Gastrocnemius medialis (tissue), 4 donors: Measurements from ENCODE around the gene ASPHD1. TPM values are rescaled to one million over a fixed set of nuclear protein-coding genes. Genes with fewer than 3 reads are reported as not detected.

Experiments used
- ATAC-seq, 2 donors: fragments of 150-250 bp; one replicate each; pipeline ENCODE4 v1.9.1; 2016
- DNase-seq, 2 donors: peaks; one replicate each; pipeline ENCODE4 v3.0.0-alpha.2; 2019
- H3K27ac ChIP-seq, 4 donors: fragments of 200-600 bp; sonication (generic); 1 replicate in 1 of 4; 2 replicates in 3 of 4; pipeline ENCODE4 v1.5.1; 2016 to 2018; ENCODE audit warnings: mild to moderate bottlenecking in 2 of 4, moderate library complexity in 1 of 4
- H3K27me3 ChIP-seq, 3 donors: fragments of 200-600 bp; sonication (generic) in 2 of 3; 1 replicate in 1 of 3; 2 replicates in 2 of 3; pipeline versions ENCODE4 v1.5.1 to v1.6.0; 2016 to 2019; ENCODE audit warnings: mild to moderate bottlenecking in 1 of 3, moderate library complexity in 1 of 3
- H3K36me3 ChIP-seq, 2 donors: fragments of 200-600 bp; sonication (generic) in 1 of 2; one replicate each; pipeline ENCODE4 v1.5.1; 2017 to 2018
- H3K4me1 ChIP-seq, 2 donors: fragments of 200-600 bp; sonication (generic) in 1 of 2; one replicate each; pipeline ENCODE4 v1.5.1; 2016 to 2017; ENCODE audit warnings: mild to moderate bottlenecking in 2 of 2
- H3K4me3 ChIP-seq, 4 donors: fragments of 200-600 bp; sonication (generic) in 3 of 4; 1 replicate in 1 of 4; 2 replicates in 3 of 4; pipeline ENCODE4 v1.5.1; 2016 to 2019; ENCODE audit warnings: mild to moderate bottlenecking in 2 of 4
- H3K9me3 ChIP-seq, 3 donors: fragments of 200-600 bp; sonication (generic) in 2 of 3; 1 replicate in 1 of 3; 2 replicates in 2 of 3; pipeline ENCODE4 v1.5.1; 2016 to 2019
- POLR2A ChIP-seq, 2 donors: fragments of 450-650 bp; IDR thresholded peaks; one replicate each; pipeline ENCODE4 v1.6.1; 2017; ENCODE audit warnings: antibody characterized with exemption in 2 of 2, mild to moderate bottlenecking in 2 of 2, moderate library complexity in 2 of 2
- in situ Hi-C, 4 donors: fragments of 200-750 bp; cut with MboI; loops; one replicate each; pipeline versions ENCODE4 v1.15.0 to v1.8.0; 2017; ENCODE audit warnings: low sequenced_read_pairs in 4 of 4
- intact Hi-C: fragments of 100-400 bp; cut with DNase I; formaldehyde crosslinking; loops from one replicate; pipeline ENCODE4 v1.15.1; 2023; ENCODE audit warnings: low total_unique reads
- total RNA-seq, 4 donors: library from RNA; depleted of rRNA; stranded (reverse); fragments of >200 nt; gene quantifications; one replicate each; pipeline versions ENCODE4 v1.1.0 to v1.2.3, GENCODE V29; 2016
- TF ChIP-seq, protein P1 (sequence below), 5 experiments: fragments of 450-650 bp in 3 of 5; fragments of 200-600 bp in 2 of 5; sonication (generic) in 2 of 5; IDR thresholded peaks in 4 of 5; conservative IDR thresholded peaks in 1 of 5; 1 replicate in 4 of 5; 2 replicates in 1 of 5; pipeline ENCODE4 v1.5.1; 2016 to 2019; ENCODE audit warnings: antibody characterized with exemption in 5 of 5, mild to moderate bottlenecking in 3 of 5, moderate library complexity in 3 of 5

The ASPHD1 gene, protein sequence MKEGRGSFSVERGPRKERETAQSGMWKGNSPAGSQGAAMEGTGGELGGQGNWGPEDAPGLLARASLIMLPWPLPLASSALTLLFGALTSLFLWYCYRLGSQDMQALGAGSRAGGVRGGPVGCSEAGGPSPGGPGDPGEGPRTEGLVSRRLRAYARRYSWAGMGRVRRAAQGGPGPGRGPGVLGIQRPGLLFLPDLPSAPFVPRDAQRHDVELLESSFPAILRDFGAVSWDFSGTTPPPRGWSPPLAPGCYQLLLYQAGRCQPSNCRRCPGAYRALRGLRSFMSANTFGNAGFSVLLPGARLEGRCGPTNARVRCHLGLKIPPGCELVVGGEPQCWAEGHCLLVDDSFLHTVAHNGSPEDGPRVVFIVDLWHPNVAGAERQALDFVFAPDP
- total RNA-seq = not detected

DNA sequence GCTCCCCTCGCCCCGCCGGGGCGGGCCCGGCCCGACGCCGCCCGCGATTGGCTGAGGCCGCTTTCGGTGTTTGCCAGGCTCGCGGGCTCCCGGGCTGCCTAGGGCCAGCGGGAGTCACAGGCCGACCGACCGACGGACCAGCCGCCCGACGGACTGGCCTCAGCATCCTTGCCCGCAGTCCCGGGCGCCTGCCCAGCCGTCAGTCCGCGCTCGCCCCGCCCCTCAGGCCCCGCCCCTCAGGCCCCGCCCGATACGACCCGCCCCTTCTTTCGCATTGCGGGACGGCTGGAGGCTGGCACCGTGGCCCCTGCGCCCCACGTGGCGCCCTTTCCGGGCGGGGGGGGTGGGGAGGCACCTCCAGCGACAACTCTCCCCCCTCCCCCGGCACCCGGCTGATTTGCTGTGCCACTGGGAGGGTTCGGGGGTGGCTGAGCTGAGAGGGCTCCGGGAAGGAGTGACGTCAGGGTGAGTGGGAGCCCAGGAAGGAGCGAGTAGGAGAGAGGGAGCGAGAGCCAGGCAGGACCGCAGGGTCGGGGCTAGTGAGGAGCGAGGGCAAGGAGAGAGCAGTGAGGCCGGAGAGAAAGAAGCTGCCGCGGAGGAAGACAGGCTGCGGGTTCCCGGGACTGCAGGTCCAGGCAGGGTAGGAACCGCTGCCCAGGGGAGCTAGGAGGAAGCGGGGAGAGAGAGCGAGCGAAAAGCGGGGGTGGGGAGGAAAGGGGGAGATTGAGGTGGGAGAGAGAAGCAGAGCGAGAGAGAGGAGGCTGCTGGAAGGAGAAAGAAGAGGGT, at the start of gene ASPHD1:
ASPHD1 (plus strand) TSS at position 387 of the 786 bp plus-strand sequence. CDS start 484 bp downstream, outside the sequence.
- H3K4me3 ChIP-seq = peak within 1 kb of the TSS; percentile 45 to 62 (median 58)
- peak in 1 of 2 donors; percentile 17 for DNase-seq
- no peaks in the 10 kb centered on the region for H3K9me3 ChIP-seq
- no peak within 1 kb of the TSS for H3K27ac ChIP-seq
- peaks cover 0 to 5% of the 10 kb centered on the region in 2 donors for H3K4me1 ChIP-seq
- peak; percentile 81 to 86 for ATAC-seq
- H3K27me3 ChIP-seq = peaks cover 35 to 42% (median 38%) of the 10 kb centered on the region in 3 donors
- intact Hi-C loops (loop anchor here (1.0 to 5.0 kb wide), 3 partner anchors 26 to 457 kb away; partner anchors contain the start of genes CD2BP2, CDIPT and KCTD13), in situ Hi-C loops (no loop called here)
- H3K36me3 ChIP-seq = no peaks in the 10 kb centered on the region
- TF ChIP-seq POLR2A (IDR thresholded peaks at IDR 0.05) = no peak
- TF ChIP-seq, protein P1, sequence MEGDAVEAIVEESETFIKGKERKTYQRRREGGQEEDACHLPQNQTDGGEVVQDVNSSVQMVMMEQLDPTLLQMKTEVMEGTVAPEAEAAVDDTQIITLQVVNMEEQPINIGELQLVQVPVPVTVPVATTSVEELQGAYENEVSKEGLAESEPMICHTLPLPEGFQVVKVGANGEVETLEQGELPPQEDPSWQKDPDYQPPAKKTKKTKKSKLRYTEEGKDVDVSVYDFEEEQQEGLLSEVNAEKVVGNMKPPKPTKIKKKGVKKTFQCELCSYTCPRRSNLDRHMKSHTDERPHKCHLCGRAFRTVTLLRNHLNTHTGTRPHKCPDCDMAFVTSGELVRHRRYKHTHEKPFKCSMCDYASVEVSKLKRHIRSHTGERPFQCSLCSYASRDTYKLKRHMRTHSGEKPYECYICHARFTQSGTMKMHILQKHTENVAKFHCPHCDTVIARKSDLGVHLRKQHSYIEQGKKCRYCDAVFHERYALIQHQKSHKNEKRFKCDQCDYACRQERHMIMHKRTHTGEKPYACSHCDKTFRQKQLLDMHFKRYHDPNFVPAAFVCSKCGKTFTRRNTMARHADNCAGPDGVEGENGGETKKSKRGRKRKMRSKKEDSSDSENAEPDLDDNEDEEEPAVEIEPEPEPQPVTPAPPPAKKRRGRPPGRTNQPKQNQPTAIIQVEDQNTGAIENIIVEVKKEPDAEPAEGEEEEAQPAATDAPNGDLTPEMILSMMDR (IDR thresholded peaks at IDR 0.05 in 4 of 5, conservative IDR thresholded peaks at IDR 0.05 in 1 of 5) = no peak

DNA sequence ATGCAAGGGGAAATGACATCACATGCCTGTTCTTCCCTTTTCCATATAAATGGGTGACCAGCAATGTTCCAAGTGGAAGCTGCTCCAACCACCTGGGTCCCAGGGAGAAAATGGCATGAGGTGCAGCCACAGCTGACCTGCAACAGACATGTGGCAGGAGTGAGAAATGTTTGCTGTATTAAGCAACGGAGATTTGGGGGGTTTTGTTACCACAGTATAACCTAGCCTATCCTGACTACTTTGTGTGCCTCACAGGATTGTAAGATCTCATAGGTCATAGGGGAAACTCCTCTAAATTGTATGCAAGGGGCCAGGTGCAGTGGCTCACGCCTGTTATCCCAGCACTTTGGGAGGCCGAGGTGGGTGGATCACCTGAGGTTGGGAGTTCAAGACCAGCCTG, 49.3 kb upstream of the ASPHD1 start:
- H3K36me3 ChIP-seq = peaks cover 0 to 20% of the 10 kb centered on the region in 2 donors
- TF ChIP-seq, protein P1 (IDR thresholded peaks at IDR 0.05 in 4 of 5, conservative IDR thresholded peaks at IDR 0.05 in 1 of 5) = no peak
- no peak for TF ChIP-seq POLR2A (IDR thresholded peaks at IDR 0.05)
- in situ Hi-C loops = no loop called here
- DNase-seq (no peak), ATAC-seq (no peak)
- intact Hi-C loops = no loop called here
- H3K27ac ChIP-seq = no peak overlapping the region
- H3K9me3 ChIP-seq = no peaks in the 10 kb centered on the region
- H3K4me3 ChIP-seq = no peak overlapping the region
- H3K27me3 ChIP-seq = no peaks in the 10 kb centered on the region
- no peaks in the 10 kb centered on the region for H3K4me1 ChIP-seq

DNA sequence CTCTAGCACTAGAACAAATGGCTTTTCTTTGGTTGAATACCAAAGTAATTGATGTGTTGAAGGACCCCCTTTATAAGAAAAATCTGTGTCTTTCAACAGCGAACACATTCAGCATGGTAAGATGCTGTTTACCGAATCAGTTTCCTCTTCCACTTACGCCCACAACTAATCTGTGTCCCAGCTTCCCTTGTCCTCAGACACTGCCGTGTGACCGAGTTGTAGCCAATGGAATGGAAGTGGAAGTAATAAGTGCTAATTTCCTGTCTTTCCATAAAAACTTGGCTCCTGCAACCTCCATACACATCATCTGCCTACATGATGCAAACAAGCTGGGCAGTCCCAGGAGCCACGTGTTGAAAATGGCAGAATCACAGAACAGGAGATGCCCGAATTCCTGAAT, 47.6 kb upstream of the ASPHD1 start:
- TF ChIP-seq, protein P1 (IDR thresholded peaks at IDR 0.05 in 4 of 5, conservative IDR thresholded peaks at IDR 0.05 in 1 of 5) = no peak
- TF ChIP-seq POLR2A (IDR thresholded peaks at IDR 0.05) = no peak
- no peak for DNase-seq
- Histone ChIP-seq H3K4me1 (no peaks in the 10 kb centered on the region), H3K27me3 (no peaks in the 10 kb centered on the region), H3K27ac (peak overlapping the region in 3 of 4 donors; percentile 20 to 49 (median 44)), H3K9me3 (no peaks in the 10 kb centered on the region), H3K36me3 (peaks cover 0 to 4% of the 10 kb centered on the region in 2 donors), H3K4me3 (no peak overlapping the region)
- in situ Hi-C loops = no loop called here
- peak in 1 of 2 donors; percentile 28 for ATAC-seq
- intact Hi-C loops = no loop called here

DNA sequence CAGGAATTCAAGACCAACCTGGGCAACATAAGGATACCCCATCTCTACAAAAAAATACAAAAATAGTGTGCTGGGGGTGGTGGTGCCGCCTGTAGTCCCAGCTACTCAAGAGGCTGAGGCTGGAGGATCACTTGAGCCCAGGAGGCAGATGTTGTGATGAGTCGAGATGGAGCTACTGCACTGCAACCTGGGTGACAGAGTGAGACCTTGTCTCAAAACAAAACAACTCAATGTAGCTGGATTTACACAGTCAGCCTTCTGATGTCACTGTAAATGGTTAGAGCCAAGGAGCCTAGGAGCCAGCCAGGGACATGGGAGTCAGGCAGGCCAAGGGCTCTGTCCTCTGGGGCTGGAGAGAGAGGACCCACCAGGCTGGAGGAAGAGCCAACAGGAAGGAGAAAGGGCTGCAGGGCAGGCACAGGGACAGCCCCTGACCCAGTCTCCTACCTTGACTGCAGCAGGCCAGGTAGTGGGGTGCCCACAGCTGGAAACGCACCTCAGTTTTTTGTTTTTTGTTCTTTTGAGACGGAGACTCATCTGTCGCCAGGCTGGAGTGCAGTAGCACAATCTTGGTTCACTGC, 45.7 kb upstream of the ASPHD1 start:
- Histone ChIP-seq H3K27me3 (no peaks in the 10 kb centered on the region), H3K36me3 (peaks cover 0 to 15% of the 10 kb centered on the region in 2 donors), H3K27ac (no peak overlapping the region), H3K4me1 (no peaks in the 10 kb centered on the region), H3K4me3 (no peak overlapping the region), H3K9me3 (no peaks in the 10 kb centered on the region)
- in situ Hi-C loops = no loop called here
- intact Hi-C loops = no loop called here
- TF ChIP-seq, protein P1 (IDR thresholded peaks at IDR 0.05 in 4 of 5, conservative IDR thresholded peaks at IDR 0.05 in 1 of 5) = no peak
- TF ChIP-seq POLR2A (IDR thresholded peaks at IDR 0.05) = no peak
- ATAC-seq = no peak
- no peak for DNase-seq
